SK-N-SH (cell line): ENCODE results near the gene APOBEC3H.

ENCODE experiments used
- FOXM1 ChIP-seq: IDR thresholded peaks from 2 replicates; pipeline ENCODE4 v1.4.0; 2012; ENCODE audit warnings: low read depth, mild to moderate bottlenecking
- MXI1 ChIP-seq: IDR thresholded peaks from 2 replicates; pipeline ENCODE4 v1.6.1; 2012; ENCODE audit warnings: mild to moderate bottlenecking, low read depth, low read length, improper control_type of control experiment
- REST ChIP-seq: IDR thresholded peaks from 2 replicates; pipeline ENCODE4 v1.6.1; 2012; ENCODE audit warnings: mild to moderate bottlenecking, low read depth, low read length, moderate library complexity
- TCF12 ChIP-seq: IDR thresholded peaks from 2 replicates; pipeline ENCODE4 v1.4.0; 2012
- TEAD4 ChIP-seq: IDR thresholded peaks from 2 replicates; pipeline ENCODE4 v1.4.0; 2012; ENCODE audit warnings: mild to moderate bottlenecking, borderline replicate concordance; ENCODE audit not compliant: insufficient read depth
- TF ChIP-seq, protein P1 (sequence below): fragments of 200-600 bp; sonication (generic); IDR thresholded peaks from 2 replicates; pipeline ENCODE4 v1.6.1; 2017; ENCODE audit warnings: antibody characterized with exemption, mild to moderate bottlenecking, moderate library complexity

DNA sequence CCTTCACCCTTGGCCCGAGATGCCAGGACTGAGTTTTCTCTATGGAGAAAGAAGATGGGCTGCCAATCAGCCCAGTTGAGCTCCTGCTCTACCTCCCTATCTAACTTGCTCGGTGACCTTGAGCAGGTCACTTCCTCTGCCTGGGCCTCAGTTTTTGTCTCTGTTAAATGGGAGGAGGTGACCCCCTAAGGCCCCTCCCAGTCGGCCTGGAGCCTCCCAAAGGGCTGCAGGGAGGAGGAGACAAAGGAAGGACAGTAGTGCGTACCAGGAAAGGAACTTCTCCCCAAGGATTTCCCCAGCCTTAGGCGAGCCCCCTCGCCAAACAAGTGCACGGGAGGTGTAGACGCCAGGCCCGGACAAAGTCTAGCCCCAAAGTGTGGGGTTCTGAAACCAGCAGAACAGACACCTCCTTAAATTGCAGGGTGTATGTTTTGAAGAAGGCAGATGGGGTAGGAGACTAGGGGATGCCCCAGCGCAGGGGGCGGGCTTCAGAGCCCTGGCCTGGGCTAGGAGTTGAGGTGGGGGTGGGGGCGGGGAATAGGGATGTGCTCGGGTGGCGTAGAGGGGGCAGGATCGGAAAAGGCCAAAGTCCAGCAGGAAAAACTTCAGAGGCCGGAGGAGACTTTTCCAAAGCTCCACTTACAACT lies 54.4 kb downstream of the APOBEC3H start:
- TF ChIP-seq TCF12 (no peak), MXI1 (no peak), TEAD4 (no peak), FOXM1 (no peak), REST (no peak)
- TF ChIP-seq, protein P1, sequence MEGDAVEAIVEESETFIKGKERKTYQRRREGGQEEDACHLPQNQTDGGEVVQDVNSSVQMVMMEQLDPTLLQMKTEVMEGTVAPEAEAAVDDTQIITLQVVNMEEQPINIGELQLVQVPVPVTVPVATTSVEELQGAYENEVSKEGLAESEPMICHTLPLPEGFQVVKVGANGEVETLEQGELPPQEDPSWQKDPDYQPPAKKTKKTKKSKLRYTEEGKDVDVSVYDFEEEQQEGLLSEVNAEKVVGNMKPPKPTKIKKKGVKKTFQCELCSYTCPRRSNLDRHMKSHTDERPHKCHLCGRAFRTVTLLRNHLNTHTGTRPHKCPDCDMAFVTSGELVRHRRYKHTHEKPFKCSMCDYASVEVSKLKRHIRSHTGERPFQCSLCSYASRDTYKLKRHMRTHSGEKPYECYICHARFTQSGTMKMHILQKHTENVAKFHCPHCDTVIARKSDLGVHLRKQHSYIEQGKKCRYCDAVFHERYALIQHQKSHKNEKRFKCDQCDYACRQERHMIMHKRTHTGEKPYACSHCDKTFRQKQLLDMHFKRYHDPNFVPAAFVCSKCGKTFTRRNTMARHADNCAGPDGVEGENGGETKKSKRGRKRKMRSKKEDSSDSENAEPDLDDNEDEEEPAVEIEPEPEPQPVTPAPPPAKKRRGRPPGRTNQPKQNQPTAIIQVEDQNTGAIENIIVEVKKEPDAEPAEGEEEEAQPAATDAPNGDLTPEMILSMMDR: no peak
